GM15510 (cell line): ENCODE measurements around the gene EEF1AKMT3.

Source experiments
- POLR2A ChIP-seq: IDR thresholded peaks from 3 replicates; pipeline ENCODE4 v1.6.1; 2011; ENCODE audit warnings: borderline replicate concordance; ENCODE audit not compliant: insufficient read length; ENCODE audit errors: extremely low read depth

EEF1AKMT3 gene

DNA sequence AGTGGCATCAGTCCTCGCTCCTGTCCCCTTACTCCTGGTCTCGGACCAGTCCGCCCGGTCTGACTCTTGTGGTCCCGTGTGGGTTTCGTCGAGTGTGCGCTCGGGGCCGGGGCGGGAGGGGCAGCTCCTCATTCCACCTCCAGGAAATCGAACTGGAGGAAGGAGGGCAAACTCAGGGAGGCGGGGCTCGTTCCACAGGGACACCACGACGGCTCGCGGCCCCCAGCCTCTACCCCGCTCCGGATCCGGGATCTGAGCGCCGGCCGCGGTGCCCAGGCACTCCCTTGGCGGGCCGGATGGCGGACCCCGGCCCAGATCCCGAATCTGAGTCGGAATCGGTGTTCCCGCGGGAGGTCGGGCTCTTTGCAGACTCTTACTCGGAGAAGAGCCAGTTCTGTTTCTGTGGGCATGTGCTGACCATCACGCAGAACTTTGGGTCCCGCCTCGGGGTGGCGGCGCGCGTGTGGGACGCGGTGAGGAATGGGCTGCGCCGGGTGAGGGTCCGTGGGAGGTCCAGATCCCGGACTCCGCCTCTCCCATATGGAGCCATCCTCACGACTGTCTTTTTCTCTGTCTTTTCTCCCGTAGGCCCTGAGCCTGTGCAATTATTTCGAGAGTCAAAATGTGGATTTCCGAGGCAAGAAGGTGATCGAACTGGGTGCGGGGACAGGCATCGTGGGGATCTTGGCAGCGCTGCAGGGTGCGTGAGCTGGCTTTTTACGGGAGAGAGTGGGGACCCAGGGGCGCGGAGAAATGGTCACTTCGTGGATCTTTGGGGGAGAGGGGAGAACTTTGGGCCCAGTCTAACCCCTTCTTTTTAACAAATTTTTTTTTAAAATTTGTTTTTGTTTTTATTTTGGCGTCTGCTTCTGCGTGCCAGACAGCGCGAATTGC, at the start of gene EEF1AKMT3:
Gene EEF1AKMT3 (plus strand): TSS at position 186 of the 894 bp plus-strand sequence. CDS start 111 bp downstream, at position 297.
- TF ChIP-seq POLR2A: no peak

DNA sequence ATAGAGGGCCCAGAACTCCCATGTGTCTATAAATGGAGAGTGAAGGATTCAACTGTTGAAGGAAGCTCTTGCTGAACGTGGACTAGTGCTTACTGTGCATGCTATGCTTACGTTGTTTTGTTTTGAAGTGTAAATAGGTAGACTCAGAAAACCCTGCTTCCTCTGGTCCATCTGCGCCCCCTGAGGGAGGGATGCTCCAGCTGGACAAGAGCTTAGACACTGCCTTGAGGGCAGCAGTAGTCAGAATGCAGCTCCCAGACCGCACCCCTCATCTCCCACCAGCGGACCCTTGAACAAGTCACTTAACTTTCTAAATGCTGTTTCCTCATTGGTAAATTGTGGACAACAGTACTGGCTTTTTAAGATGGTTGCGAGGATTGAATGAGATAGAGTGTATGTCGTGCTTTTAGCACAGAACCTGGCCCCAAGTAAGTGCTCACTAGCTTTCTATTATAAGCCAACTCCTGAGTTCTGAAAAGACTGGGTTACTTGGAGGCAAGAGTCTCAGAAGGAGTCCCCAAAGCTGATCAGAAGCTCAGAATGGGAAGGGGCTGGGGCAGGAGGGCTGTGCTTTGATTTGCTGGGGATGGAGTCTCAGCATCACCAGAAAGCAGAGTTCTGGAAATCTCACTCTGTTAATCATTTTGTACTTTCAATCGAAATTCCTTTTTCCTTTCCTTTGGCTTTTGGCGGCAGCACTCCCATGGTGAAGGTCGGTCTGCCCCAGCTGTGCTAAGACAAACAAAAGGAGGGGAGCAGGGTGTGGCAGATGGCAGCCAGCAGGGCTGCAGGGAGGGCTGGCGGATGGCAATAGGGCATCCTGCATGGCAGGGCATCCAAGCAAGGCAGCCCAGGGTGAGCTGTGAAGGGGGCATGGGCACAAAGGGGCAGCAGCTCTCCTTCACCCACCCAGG, 49.4 kb upstream of the EEF1AKMT3 start:
- no peak for TF ChIP-seq POLR2A

DNA sequence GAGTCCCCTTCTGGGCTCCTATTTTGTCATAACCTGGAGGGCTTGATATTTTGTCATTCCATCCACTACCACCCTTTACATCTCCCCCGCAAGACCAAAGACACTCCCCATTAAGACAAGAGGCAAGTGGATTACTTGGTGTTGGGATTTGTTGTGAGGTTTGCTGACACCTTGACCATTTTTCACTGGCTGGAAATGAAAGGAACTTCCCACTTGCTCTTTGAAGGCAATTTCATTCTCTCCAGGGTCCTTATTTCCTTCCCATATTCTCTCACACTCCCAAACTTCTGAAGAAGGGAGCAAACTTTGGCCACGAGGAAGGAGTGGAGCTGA, 48.8 kb upstream of the EEF1AKMT3 start:
- TF ChIP-seq POLR2A: no peak

DNA sequence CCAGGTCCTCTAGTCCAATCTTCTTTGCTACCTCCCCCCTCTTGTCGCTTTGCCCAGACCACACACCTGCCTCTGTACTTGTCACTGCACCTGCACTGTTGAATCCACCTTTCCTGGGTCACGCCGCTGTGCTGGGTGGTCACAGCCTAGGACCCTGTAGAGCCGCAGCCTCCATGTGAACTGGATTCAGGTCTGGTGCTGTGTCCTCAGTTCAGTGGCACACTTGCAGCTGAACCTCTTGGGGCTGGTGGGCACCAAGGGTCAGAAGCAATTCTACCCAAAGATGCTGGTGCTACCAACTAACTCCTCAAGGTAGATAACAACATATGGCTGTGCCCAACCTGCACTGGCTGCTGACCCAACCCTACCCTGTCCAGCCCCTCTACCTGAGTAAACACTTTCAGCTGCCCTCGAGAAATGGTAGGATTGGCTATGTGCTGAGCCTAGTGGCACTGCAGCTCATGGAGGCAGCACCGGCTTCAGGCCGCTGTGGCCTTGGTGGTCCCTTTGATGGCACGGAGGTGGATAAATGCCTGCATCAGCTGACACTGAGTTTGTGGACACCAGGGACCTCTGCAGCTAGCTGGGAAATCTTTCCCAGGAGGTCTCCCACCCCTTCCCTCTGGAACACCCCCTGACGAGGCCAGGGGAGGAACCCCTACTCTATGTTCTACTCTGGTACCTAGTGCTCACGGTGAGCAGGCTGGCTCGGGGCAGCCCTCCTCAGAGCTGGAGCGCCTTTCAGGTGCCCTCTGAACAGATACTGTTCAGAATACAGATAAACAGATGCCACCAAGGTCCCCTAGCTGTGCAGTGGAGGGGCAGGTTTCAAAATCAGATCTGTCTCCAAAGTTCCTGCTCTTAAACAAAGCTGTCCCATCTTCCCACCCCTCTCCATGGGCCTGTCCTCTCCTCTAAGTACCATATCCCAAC, 48.1 kb upstream of the EEF1AKMT3 start:
- no peak for TF ChIP-seq POLR2A

DNA sequence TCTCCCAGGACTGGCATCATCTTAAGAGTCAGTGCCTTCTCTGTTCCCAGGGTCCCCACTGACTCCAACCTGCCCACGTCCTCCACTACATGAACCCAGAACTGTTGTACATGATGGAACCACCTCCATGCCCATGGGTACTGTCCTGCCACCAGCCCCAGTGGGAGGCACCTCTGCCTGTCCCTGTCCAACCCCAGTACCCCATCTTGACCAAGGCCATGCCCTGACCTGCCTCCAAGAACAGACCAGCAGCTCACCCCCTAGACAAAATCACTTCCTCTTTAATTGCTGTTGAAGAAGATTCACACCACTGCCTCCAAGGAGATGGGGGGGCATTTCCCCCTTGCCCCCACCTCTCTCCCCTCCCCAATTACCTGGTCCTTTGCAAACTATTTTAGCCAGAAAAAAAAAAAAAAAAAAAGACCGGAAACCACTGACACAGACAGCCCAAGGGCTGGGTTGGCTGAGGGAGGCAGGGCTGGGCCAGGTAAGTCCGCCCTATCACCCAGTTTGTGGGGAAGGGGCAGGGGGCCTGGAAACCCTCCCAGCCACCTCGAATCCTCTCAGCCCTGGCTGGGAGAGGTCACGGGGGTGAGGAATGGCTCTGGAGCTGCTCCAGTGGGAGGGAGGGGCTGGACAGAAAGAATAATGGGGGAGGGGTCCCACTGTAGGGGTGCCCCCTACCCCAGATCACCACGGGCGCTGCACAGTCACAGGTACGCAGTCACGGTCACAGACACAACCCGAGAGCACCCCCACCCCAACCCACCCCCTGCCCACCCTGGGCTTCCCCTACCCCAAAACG, 47.3 kb upstream of the EEF1AKMT3 start:
- TF ChIP-seq POLR2A: no peak

DNA sequence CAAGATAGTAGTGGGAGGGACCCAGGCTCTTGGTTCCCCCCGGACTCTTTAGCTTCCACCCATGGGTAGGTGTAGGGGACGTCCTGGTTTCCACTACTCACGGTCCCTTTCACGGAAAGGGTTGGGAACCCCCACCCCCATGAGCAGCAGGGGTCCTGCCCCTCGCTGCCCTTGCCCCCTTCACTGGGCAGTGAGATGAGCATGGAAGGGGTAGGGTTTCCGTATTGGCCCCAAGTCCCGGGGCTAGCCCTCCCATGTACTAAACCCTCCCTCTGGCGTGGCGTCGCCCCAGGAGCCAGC, 46.6 kb upstream of the EEF1AKMT3 start:
- no peak for TF ChIP-seq POLR2A

DNA sequence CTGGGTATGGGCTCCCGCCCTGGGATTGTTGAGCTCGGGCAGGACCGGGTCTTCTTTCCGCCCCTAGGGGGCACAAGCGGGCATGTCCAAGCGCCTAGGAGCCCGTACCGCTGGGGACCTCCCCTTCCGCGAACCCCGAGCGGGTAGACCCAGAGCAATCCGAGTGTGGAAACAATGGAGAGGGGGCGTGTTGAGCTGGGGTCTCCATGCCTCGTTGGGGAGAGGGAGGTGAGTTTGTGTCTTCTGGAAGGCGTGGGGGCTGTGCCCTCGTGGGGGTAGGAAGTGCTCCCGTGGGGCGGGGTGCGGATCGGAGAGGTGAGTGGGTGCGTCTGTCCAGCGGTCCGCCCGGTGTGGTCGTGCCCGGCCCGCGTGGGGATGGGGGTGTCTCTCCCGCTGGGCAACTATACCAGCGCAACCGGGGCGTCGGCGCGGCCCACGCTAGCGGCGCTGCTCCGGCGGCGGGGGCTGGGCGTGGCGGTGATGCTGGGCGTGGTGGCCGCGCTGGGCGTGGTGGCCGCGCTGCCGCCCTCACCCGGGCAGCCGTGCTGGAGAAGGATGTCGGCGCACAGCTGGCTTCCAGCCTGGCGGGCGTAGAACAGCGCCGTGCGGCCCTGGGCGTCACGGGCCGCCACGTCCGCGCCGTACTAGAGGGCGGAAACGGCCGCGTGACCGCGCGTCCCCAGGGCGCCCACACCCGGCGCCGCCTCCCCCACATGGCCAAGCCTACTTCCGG, 46.1 kb upstream of the EEF1AKMT3 start:
- no peak for TF ChIP-seq POLR2A

DNA sequence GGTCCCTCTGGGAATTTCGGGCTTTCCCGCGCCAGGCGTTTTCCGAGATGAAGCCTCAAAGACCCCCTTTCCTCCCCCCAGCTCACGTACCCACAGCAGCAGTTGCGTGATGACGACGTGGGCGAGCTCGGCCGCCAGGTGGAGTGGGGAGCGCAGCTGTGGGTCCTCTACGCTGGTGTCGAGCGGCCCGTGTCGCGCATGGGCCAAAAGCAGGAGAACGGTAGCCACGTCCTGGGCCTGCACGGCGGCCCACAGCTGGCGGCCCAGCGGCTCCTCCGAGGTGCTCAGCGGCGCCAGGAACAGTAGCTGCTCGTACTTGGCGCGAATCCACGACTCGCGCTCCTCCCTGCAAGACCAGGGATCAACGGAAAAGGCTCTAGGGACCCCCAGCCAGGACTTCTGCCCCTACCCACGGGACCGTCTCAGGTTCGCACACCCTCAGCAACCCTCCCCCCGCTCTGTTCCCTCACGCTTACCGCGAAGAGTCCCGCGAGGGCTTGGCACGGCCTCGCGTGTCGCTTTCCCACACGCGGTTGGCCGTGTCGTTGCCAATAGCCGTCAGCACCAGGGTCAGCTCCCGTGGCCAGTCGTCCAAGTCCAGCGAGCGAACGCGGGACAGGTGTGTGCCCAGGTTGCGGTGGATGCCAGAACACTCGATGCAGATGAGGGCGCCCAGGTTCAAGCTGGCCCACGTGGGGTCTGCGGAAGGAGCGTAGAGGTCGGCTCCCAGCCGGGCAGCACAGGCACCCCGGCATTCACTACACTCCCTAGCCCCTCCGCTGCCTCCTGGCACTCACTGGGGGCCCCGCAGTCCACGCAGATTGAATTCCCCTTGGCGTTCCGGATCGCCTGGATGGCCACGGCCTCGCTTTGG, 45.3 kb upstream of the EEF1AKMT3 start:
- no peak for TF ChIP-seq POLR2A

DNA sequence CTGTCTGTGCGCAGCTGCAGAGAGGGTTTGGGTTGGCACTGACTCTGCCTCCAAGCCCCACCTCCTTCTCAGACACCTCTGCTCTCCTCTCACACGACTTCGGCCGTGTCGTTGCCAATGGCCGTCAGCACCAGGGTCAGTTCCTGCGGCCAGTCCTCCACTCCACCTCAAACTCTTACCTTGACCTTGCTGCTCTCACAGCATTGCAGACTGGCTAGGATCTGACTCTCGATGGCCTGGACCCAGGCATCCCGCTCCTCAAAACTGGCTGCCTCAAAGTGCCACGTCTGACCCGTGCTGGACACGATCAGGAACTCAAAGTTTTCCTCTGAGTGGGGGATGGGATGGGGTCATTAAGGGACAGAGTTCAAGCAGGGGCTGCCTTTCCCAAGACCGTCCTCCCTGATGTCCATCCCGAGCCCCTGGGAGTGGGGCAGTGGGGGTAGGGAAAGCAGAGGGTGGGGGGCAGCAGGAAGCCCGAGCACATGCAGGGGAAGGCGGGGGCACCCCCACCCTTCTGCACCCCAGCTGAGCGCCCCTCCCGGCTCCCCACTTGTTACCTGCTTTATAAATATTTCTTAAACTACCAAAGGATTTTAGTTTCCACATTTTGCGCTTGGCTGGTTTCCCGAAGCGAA, 44.5 kb upstream of the EEF1AKMT3 start:
- TF ChIP-seq POLR2A: no peak

DNA sequence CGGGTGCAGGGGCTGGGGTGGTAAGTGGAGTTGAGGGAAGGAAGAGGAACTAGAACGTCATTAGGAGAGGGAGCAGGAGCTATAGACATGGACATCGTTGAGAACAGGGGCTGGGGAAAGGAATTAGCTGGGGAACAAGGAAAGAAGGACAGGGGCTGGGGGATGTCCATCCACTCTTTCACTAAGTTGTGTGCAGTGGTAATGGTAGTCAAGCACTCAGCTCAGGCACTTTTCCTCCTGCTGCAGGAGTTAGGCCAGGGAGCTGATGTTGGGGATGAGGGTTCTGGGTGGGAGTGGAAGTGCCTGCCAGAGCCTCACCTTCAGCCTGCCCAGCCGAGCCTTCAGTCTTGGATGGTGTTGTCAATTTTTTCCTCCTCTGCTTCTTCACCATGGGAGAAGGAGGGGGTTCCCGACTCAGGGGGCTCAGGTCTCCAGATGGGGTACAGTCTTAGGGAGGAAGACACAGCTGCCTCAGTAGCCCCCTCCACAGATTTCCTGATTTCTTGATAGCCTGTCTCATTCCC, 43.0 kb upstream of the EEF1AKMT3 start:
- TF ChIP-seq POLR2A: no peak

DNA sequence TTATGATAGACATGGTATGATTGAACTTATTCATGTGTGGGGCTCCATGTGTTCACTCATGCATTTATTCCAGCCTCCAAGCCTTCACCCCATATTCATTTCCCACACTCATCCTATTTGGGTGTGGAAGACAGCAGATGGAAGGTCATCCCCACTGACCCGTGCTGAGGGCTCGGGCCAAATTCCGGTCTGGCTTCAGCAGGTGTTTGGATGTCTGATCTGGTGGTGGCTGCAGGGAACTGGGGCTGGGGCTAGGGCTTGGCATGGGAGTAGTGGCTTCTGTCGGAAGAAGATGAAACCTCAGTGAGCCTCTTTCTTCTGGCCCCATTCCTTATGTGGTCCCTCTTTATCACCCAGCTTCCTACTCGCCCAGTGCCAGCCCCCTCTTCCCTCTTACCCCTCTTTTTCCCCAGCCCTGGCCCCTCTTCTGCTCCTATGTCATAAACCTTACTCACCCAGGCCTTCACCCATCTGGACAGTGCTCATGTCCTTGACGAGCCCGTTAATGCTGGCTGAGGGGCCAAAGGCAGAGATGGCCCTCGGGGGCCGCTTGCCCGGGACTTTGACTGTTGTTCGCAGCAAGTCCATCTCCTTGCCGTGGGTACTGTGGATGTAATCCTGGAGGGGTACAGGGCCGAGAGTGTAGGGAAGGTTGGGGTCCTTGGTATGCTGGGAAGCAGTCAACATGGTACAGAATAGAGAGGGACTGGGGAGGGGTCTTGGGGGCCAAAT, 41.9 kb upstream of the EEF1AKMT3 start:
- no peak for TF ChIP-seq POLR2A
